Body of pancreas (tissue), 4 donors: ENCODE measurements around the gene ZMYM2. TPM values are rescaled to one million over a fixed set of nuclear protein-coding genes. Genes with fewer than 3 reads are reported as not detected.

Source experiments
- ATAC-seq: fragments of 150-250 bp; one replicate; pipeline ENCODE4 v1.9.1; 2016
- DNase-seq, 4 donors: peaks; one replicate each; pipeline ENCODE4 v3.0.0-alpha.2; 2019
- H3K27ac ChIP-seq, 4 donors: fragments of 200-600 bp; sonication (generic); 1 replicate in 3 of 4; 2 replicates in 1 of 4; pipeline versions ENCODE4 v1.5.1 to v1.6.1; 2016 to 2019; ENCODE audit warnings: mild to moderate bottlenecking in 1 of 4, mixed read lengths in 1 of 4, moderate library complexity in 1 of 4
- H3K27me3 ChIP-seq, 2 donors: fragments of 200-600 bp; sonication (generic); one replicate each; pipeline ENCODE4 v1.6.0; 2016; ENCODE audit warnings: mild to moderate bottlenecking in 1 of 2
- H3K36me3 ChIP-seq, 2 donors: fragments of 200-600 bp; sonication (generic); replicated peaks in 1 of 2; 2 replicates each; pipeline ENCODE4 v1.5.1; 2016; ENCODE audit warnings: low read depth in 2 of 2; ENCODE audit not compliant: insufficient read depth in 1 of 2
- H3K4me1 ChIP-seq: fragments of 200-600 bp; sonication (generic); one replicate; pipeline ENCODE4 v1.6.0; 2016
- H3K4me3 ChIP-seq, 2 donors: fragments of 200-600 bp; sonication (generic); 1 replicate in 1 of 2; 2 replicates in 1 of 2; pipeline ENCODE4 v1.5.1; 2016 to 2019
- H3K9me3 ChIP-seq, 3 donors: fragments of 200-600 bp; sonication (generic); 1 replicate in 2 of 3; 2 replicates in 1 of 3; pipeline ENCODE4 v1.5.1; 2016
- CTCF ChIP-seq, 7 experiments: fragments of 450-650 bp in 4 of 7; fragments of 200-600 bp in 3 of 7; sonication (generic) in 3 of 7; IDR thresholded peaks; one replicate each; pipeline ENCODE4 v1.5.1; 2016 to 2019; ENCODE audit warnings: antibody characterized with exemption in 7 of 7
- POLR2A ChIP-seq, 3 donors: fragments of 450-650 bp; IDR thresholded peaks; one replicate each; pipeline ENCODE4 v1.6.1; 2016; ENCODE audit warnings: antibody characterized with exemption in 3 of 3, mild to moderate bottlenecking in 2 of 3
- WGBS, 2 donors: methylation state at CpG; one replicate each; pipeline ENCODE4 v1.1.5; 2017; 5-methylcytosine and 5-hydroxymethylcytosine counted together
- intact Hi-C: fragments of 100-400 bp; cut with DNase I; formaldehyde crosslinking; loops from one replicate; pipeline ENCODE4 v1.15.1; 2023
- total RNA-seq, 2 donors: library from RNA; depleted of rRNA; stranded (reverse); fragments of >200 nt; gene quantifications; one replicate each; pipeline ENCODE4 v1.1.0, GENCODE V29; 2016

Gene ZMYM2
- total RNA-seq, 2 donors from 2014 or later = 34.6 to 52.1 TPM

- intact Hi-C loops = no loop called here
- WGBS, 2 donors = 25 to 27% methylated on average over 4 of the region's 4 CpGs
- no peak overlapping the region for H3K27ac ChIP-seq
These were observed 166.7 kb downstream of the ZMYM2 start for GRCh38 chr13:20125129-20125782.

GRCh38 chr13:20125783-20126165 is 167.2 kb downstream of the ZMYM2 start:
- Histone ChIP-seq H3K9me3 (no peaks in the 10 kb centered on the region), H3K4me3 (no peak overlapping the region), H3K27me3 (no peaks in the 10 kb centered on the region), H3K36me3 (no peaks in the 10 kb centered on the region), H3K4me1 (peaks cover 18% of the 10 kb centered on the region), H3K27ac (no peak overlapping the region)
- DNase-seq (no peak), ATAC-seq (no peak)
- intact Hi-C loops = no loop called here
- TF ChIP-seq POLR2A (IDR thresholded peaks at IDR 0.05) = no peak
- TF ChIP-seq CTCF (IDR thresholded peaks at IDR 0.05) = no peak
- WGBS, 2 donors = 63 to 69% methylated on average over 4 of the region's 4 CpGs

More at GRCh38 chr13:20125129-20125782, 166.7 kb downstream of the ZMYM2 start:
- TF ChIP-seq CTCF (IDR thresholded peaks at IDR 0.05) (no peak), POLR2A (IDR thresholded peaks at IDR 0.05) (no peak)
- no peak overlapping the region for H3K4me3 ChIP-seq
- ATAC-seq (no peak), DNase-seq (no peak)
- H3K4me1 ChIP-seq = peaks cover 18% of the 10 kb centered on the region
- no peaks in the 10 kb centered on the region for H3K9me3 ChIP-seq
- no peaks in the 10 kb centered on the region for H3K36me3 ChIP-seq
- H3K27me3 ChIP-seq = no peaks in the 10 kb centered on the region

- TF ChIP-seq CTCF (IDR thresholded peaks at IDR 0.05) (no peak), POLR2A (IDR thresholded peaks at IDR 0.05) (no peak)
- Histone ChIP-seq H3K4me1 (peaks cover 13% of the 10 kb centered on the region), H3K4me3 (no peak overlapping the region), H3K27ac (no peak overlapping the region), H3K9me3 (no peaks in the 10 kb centered on the region), H3K36me3 (no peaks in the 10 kb centered on the region), H3K27me3 (no peaks in the 10 kb centered on the region)
- no peak for DNase-seq
- intact Hi-C loops = no loop called here
- 67 to 81% methylated on average over 15 to 16 of the region's 16 CpGs for WGBS, 2 donors
- no peak for ATAC-seq
These were observed 168.2 kb downstream of the ZMYM2 start for GRCh38 chr13:20126541-20127261.

- no peaks in the 10 kb centered on the region for H3K36me3 ChIP-seq
- TF ChIP-seq CTCF (IDR thresholded peaks at IDR 0.05) (no peak), POLR2A (IDR thresholded peaks at IDR 0.05) (no peak)
- H3K27ac ChIP-seq = peak overlapping the region; percentile 86 to 95 (median 90)
- peaks cover 13% of the 10 kb centered on the region for H3K4me1 ChIP-seq
- no peaks in the 10 kb centered on the region for H3K27me3 ChIP-seq
- no peak for DNase-seq
- ATAC-seq = peak; percentile 19
- 12 to 17% methylated on average over 6 of the region's 6 CpGs for WGBS, 2 donors
- no peaks in the 10 kb centered on the region for H3K9me3 ChIP-seq
- intact Hi-C loops = no loop called here
- H3K4me3 ChIP-seq = no peak overlapping the region
These were observed 168.7 kb downstream of the ZMYM2 start for GRCh38 chr13:20127262-20127561.
